NAMALWA (cell line): ENCODE results near the gene PRRT2.

Source experiments
- DNase-seq: peaks from one replicate; pipeline ENCODE4 v3.0.0-alpha.2; 2015; ENCODE audit warnings: low spot score

The PRRT2 gene

DNA sequence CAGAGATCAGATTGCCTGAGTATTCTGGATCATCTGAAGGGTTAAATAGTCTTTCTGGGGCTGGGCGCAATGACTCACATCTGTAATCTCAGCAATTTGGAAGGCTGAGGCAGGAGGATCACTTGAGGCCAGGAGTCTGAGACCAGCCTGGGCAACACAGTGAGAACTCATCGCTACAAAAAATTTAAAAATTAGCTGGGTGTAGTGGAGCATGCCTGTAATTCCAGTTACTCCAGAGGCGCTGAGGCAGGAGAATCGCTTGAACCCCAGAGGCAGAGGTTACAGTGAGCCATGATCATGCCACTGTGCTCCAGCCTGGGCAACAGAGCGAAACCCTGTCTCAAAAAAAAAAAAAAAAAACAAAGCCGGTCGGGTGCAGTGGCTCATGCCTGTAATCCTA is 23.9 kb downstream of the PRRT2 start:
- DNase-seq, result no peak

DNA sequence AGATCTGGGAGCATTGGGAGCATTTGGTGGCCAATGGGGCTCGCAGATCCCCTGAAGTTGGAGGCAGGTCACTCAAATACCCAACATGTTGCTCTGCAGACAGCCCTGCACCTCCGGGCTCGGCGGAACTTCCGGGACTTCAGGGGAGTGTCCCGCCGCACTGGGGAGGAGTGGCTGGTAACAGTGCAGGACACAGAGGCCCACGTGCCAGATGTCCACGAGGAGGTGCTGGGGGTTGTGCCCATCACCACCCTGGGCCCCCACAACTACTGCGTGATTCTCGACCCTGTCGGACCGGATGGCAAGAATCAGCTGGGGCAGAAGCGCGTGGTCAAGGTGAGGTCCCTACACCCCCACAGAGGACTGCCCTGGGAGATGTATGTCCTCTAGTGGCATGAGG is 24.6 kb downstream of the PRRT2 start:
- no peak for DNase-seq

DNA sequence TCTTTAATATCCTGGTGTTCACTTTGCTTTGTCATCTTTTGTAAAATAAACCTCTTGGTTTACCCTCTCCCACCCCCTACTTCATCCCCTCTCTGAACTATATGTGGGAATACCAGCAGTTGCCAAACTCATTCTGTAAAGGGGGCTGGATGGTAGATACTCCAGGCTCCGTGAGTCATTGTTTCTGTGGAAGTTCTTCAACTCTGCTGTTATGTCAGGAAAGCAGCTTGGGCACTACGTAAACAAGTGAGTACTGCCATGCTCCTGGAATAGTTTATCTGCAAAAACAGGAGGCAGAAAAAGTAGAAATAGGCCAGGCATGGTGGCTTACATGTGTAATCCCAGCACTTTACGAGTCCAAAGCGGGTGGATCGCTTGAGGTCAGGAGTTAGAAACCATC is 25.8 kb downstream of the PRRT2 start:
- DNase-seq, result no peak

DNA sequence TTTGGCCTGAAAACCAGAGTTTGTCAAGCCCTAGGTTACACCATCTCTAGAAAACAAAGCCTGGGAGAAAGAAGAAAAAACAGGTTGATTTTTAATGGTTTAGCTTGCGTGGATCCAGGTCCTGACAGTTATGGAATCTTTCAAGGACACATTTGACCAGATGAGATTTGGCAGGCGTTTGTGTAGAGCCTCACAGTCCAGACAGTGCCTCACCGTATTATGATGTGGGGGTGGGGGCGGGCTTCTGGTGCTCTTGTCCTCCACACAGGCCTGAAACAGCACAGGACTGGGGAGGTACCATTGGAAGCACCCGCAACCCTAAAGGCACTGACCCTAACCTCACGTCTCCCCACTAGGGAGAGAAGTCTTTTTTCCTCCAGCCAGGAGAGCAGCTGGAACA is 27.8 kb downstream of the PRRT2 start:
- DNase-seq, result no peak

DNA sequence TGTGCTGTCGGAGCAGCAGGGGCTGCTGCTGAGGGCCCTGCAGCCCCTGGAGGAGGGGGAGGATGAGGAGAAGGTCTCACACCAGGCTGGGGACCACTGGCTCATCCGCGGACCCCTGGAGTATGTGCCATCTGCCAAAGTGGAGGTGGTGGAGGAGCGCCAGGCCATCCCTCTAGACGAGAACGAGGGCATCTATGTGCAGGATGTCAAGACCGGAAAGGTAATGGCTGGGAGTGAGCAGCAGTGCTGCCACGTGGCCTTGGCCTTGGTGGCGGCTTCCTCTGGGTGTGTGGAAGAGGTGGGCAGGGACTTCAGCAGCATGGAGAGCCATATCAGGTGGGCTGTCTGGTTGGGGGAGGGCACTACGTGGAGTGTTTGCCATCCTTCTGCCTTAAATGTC is 28.2 kb downstream of the PRRT2 start:
- no peak for DNase-seq

DNA sequence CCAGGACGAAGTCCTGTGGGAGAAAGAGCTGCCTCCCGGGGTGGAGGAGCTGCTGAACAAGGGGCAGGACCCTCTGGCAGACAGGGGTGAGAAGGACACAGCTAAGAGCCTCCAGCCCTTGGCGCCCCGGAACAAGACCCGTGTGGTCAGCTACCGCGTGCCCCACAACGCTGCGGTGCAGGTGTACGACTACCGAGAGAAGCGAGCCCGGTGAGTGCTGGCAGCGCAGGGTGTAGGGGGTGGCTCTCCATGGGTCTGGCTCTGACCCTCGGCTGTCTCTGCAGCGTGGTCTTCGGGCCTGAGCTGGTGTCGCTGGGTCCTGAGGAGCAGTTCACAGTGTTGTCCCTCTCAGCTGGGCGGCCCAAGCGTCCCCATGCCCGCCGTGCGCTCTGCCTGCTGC is 29.6 kb downstream of the PRRT2 start:
- DNase-seq, result no peak

DNA sequence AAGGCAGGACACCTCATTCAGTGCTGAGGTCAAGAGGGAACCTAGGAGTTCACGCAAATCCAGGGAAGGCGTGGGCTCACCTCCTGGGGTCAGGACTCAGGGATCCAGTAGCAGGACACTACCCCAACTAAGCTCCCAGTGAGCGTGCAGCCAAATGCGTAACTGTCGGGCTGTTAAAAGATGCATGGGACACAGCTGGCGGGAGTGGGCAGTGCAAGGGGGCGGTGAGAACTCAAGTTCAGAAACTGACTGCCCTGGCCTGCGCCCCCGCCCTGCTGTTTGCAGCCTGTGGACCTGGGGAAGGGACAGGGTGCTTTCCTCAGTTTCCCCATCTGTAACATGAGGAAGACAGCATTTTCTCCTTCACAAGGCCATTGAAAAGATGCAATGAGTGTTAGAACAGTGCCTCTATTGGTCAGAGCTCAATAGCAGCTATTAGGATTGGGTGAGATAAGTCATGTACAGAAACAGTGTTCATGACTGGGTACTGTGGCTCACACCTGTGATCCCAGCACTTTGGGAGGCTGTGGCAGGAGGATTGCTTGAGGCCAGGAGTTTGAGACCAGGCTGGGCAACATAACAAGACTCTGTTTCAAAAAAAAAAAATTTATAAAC is 30.8 kb downstream of the PRRT2 start:
- peak; percentile 28 for DNase-seq

DNA sequence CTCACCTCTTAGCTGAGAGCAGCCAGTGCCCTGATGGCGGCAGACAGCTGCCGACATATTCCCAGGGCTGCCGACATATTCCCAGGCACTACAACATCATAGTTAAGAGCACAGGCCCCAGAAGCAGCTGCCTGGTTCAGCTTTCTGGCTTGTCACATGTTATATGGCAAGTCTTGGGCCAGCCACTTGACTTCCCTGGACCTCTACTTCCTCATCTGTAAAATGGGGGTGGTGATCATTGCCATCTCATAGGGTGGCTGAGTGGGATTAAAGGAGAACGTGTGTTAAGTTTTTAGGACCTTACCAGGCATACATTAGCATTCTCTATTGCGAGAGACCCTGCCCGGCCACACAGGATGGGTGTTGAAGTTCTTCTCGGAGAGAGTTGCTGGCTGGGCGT is 31.9 kb downstream of the PRRT2 start:
- no peak for DNase-seq

DNA sequence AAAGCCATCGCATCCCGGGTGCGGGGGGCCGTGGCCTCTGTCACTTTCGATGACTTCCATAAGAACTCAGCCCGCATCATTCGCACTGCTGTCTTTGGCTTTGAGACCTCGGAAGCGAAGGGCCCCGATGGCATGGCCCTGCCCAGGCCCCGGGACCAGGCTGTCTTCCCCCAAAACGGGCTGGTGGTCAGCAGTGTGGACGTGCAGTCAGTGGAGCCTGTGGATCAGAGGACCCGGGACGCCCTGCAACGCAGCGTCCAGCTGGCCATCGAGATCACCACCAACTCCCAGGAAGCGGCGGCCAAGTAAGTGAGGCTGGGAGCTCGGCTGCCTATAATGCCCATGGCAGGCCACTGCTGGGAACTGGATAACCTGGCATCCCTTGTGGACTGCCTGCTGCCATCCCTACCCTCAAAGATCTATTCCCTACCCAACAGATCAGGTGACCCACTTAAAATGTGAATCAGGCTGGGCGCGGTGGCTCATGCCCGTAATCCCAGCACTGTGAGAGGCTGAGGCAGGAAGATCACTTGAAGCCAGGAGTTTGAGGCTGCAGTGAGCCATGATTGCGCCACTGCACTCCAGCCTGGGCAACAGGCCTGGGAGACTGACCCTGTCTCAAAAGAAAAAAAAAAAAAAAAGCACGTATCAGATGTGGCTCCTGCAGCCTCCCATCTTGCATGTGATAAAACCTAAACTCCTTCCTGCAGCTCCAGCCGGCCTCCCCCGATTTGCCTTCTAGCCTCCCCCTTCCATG is 32.8 kb downstream of the PRRT2 start:
- no peak for DNase-seq

DNA sequence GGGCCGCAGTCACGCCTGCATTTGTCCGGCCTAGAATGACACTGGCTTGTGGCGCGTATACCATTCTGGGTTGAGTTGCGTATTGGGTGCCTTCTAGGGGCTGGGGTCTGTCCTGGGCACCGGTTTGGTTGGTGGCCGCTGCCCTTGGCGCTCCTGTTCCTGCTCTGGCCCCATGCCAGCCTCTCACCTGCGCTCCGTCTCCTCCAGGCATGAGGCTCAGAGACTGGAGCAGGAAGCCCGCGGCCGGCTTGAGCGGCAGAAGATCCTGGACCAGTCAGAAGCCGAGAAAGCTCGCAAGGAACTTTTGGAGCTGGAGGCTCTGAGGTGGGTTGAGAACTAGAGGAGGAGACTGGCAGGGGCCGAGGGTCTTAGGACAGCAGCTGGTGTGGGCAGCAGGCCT is 33.7 kb downstream of the PRRT2 start:
- no peak for DNase-seq

DNA sequence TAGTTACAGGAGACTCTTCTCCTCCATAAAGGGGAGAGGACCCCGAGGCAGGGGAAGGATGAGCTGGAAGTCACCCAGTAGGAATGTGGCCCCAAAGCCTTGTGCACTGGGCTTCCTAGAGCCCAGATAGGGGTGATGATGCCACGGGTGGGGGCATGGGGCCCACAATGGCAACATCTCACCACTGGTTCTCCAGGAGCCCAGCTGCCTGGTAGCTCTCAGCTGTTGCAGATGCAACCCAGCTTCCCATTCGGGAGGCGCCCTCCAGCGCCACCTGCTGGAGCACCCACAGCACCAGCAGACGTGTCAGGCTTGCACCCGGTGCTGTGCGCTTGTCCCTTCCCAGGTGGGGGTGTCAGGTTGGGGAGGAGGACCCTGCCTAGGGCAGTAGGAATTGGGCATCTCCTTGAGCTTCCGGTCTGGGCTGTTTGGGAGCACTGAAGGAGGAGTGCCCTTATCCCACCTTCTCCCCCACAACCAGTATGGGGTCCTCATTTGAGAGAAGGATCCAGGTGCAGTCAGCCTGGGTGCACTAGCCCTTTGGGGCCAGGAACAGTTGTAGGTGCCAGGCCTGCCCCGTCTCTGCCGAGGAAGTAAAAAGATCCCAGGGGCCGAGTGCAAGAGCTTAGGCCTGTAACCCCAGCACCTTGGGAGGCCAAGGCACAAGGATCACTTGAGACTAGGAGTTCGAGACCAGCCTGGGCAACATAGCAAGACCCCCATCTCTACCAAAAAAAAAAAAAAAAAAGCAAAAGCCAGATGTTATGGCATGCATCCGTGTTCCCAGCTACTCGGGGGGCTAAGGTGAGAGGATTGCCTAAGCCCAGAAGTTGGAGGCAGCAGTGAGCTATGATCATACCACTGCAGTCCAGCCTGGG is 36.7 kb downstream of the PRRT2 start:
- peak; percentile 76 for DNase-seq

DNA sequence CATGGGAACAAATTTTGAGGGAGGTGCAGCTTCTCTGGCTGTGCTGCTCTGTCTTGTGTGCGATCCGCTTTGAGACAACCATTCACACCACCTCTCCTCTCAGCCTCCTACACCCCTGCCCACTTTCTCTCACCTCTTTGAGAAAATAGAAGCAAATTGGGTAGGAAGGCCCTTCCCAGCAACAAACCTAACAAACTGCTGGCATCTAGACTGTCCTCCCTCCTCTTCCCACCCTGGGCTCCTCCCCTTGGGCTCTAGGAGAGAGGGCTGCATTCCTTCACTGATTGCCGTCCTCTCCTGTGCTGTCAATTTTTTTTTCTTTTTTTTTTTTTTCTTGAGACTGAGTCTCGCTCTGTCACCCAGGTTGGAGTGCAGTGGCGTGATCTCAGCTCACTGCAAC is 37.5 kb downstream of the PRRT2 start:
- no peak for DNase-seq

DNA sequence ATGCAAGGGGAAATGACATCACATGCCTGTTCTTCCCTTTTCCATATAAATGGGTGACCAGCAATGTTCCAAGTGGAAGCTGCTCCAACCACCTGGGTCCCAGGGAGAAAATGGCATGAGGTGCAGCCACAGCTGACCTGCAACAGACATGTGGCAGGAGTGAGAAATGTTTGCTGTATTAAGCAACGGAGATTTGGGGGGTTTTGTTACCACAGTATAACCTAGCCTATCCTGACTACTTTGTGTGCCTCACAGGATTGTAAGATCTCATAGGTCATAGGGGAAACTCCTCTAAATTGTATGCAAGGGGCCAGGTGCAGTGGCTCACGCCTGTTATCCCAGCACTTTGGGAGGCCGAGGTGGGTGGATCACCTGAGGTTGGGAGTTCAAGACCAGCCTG is 39.0 kb downstream of the PRRT2 start:
- DNase-seq, result no peak

DNA sequence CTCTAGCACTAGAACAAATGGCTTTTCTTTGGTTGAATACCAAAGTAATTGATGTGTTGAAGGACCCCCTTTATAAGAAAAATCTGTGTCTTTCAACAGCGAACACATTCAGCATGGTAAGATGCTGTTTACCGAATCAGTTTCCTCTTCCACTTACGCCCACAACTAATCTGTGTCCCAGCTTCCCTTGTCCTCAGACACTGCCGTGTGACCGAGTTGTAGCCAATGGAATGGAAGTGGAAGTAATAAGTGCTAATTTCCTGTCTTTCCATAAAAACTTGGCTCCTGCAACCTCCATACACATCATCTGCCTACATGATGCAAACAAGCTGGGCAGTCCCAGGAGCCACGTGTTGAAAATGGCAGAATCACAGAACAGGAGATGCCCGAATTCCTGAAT is 40.7 kb downstream of the PRRT2 start:
- DNase-seq, result no peak

DNA sequence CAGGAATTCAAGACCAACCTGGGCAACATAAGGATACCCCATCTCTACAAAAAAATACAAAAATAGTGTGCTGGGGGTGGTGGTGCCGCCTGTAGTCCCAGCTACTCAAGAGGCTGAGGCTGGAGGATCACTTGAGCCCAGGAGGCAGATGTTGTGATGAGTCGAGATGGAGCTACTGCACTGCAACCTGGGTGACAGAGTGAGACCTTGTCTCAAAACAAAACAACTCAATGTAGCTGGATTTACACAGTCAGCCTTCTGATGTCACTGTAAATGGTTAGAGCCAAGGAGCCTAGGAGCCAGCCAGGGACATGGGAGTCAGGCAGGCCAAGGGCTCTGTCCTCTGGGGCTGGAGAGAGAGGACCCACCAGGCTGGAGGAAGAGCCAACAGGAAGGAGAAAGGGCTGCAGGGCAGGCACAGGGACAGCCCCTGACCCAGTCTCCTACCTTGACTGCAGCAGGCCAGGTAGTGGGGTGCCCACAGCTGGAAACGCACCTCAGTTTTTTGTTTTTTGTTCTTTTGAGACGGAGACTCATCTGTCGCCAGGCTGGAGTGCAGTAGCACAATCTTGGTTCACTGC is 42.6 kb downstream of the PRRT2 start:
- DNase-seq, result no peak

DNA sequence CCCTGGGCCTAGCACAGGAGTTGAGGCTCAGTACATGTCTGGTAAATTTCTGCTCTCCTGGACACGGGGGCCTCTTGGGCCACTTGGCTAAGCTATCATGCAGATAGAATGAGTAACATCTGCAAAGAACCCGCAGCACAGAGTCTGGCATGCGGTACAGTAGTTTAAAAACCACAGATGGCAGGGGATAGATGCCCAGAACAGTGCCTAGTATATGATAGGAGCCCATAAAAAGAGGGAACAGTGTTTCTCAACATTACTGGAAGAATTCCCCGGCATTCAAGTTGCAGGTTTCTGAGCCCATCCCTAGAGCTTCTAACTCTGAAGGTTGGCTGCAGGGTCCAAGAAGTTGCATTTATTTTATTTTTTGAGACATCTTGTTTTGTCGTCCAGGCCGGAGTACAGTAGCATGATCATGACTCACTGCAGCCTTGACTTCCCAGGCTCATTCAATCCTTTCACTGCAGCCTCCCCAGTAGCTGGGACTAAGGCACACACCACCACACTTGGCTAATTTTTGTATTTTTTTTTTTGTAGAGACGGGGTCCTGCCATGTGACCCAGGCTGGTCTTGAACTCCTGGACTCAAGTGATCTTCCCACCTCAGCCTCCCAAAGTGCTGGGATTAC is 45.3 kb downstream of the PRRT2 start:
- DNase-seq, result no peak

DNA sequence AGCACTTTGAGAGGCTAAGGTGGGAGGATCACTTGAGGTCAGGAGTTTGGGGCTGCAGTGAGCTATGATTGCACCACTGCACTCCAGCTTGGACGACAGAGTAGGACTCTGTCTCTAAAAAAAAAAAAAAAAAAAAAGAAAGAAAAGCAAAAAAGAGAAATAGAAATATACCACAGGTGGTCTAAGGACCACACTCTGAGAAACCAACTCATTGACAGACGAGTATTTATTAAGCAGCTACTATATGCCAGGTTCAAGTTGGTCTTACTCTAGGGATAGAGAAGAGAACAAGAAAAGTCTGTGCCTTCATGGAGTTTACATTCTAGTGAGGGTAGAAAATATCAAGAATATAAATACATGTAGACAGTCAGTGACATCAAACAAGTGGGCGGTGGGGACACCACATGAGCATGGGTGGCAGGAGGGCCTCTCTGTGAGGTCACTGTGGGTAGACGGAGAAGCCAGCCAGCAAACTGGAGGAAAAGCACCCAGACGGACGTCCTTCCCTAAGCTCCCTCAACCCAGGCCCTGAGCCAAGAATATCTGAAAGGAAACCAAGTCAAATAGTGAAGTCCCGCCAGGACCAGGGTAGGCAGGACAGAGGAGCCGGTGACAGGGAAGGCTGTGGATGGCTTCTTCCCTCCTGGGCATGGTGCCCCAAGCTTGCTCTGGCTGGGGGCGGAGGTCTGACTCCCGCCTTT is 46.3 kb downstream of the PRRT2 start:
- DNase-seq, result no peak

DNA sequence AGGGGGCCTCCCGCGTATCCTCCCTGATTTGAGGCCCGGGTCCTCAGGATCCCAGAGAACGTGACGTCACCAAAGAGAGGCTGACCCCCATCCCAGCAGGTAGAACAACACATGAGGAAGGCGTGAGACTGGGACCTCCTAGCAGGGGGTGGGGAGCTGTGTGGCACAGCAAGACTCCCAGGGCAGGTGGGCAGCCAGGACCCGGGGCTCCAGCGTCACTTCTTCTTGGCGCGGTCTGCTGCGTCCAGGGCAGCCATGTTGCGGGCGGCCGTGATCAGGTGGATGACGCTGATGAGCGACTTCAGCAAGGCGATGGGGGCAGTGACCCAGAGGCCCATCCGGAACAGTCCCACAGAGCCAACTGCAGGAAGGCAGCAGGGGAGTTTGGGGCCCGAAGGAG is 47.0 kb downstream of the PRRT2 start:
- no peak for DNase-seq

DNA sequence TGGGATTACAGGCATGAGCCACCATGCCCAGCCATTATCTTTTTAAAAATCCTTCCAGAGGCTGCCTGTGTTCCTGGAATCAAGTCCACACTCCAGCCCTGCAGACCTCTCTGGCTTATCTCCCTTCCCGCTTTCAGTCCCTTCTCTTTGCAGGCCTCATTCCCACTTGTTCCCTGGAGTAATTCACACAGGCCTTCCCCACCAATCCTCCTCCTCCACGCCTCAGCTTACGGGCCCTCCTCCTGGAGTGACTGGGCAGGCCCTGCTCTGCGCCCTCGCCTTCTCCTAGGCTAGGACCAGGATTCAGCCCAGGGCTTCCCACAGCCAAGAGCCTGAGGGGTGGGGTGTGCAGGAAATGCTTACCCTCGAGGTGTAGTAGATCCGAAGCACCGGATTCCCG is 48.2 kb downstream of the PRRT2 start:
- DNase-seq, result no peak

DNA sequence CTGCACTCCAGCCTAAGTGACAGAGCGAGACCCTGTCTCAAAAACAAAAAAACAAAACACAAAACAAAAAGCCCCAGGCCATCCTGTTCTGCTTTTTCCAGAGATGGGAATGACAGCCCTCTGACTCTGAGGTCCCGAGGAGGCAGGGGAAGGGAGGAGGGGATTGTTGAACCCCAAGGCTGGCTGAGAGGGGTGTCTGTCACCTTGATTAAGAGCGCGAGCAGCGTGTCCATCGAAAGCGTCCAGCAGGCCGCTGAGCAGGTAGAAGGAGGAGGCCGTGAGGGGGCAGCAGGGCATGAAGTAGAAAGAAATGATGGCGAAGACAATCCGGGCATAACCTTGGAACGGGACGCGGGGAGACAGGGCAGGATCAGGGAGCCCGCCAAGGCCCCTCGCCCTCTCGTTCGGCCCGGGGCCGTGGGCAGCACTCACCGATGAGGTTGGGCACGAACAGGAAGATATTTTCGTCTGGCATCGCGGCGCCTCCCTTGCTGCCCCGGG is 50.4 kb downstream of the PRRT2 start:
- no peak for DNase-seq

DNA sequence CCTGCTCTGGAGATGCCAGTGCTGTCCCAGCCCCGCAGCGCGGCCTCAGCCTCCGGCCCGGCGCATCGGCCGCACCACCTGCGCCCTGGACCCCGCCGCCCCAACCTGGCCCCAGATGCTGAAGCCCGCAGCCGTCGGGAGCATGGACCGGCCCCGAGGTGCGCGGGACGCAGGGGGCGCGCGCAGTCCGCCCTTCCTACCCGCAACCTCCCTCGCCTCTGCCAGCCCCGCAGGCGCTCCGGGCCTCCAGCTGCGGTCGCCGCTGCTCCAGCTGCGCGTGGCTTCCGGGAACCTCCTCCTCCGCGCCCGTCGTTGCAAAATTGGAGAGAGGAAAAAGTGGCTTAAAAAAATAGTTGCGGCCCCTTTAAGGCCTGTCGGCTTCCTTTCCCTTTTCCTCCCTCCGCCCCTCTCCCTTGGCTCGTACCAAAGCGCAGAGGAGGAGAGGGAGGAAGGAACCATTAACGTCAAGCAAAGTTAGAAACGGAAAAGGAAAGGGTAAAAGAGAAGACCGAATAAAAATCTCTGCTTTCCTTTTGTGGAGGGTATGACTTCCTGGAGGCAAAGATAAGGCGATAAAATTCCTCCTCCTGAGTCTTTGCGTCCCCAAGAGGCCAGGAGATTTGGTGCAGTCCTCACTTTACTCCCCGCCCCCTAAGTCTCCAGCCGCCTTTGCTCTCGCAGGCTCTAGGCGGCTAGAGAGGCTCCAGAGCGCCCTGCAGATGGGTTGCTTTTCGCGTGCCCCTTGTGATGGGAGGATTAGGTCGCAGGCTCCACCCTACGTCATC is 51.1 kb downstream of the PRRT2 start, which contains the start of gene CDIPT:
TSS of gene CDIPT (minus strand) at position 343 of the 785 bp plus-strand sequence. CDS start 369 bp downstream, outside the sequence.
- DNase-seq, result peak; percentile 98
